OCI-LY7 (cell line): ENCODE measurements around the gene WEE2. TPM values are rescaled to one million over a fixed set of nuclear protein-coding genes. Genes with fewer than 3 reads are reported as not detected.

Experiments
- BruUV-seq: library from RNA; stranded (reverse); fragments of 400-500 nt; replicated peaks from 2 replicates; lab custom pipeline; 2021; lab: Mats Ljungman, UMichigan
- CTCF ChIA-PET: fragments of 300-600 bp; sonication (Branson Sonifier 250); formaldehyde crosslinking; loops from one replicate; lab custom pipeline; 2022; ENCODE audit warnings: antibody characterized with exemption; ENCODE audit not compliant: unreplicated experiment; lab: Charles Lee
- POLR2A ChIA-PET: fragments of 300-600 bp; sonication (Branson Sonifier 250); formaldehyde crosslinking; loops from one replicate; lab custom pipeline; 2022; ENCODE audit warnings: antibody characterized with exemption; lab: Charles Lee
- DNase-seq: peaks from one replicate; pipeline ENCODE4 v3.0.0-alpha.2; 2015; ENCODE audit warnings: low spot score
- H2AFZ ChIP-seq: fragments of 200-600 bp; sonication (generic), shearing (Covaris generic); 2 replicates; pipeline ENCODE4 v1.6.1; 2014; ENCODE audit warnings: mild to moderate bottlenecking, antibody characterized with exemption, low read length, moderate library complexity
- H3K27ac ChIP-seq: fragments of 200-600 bp; sonication (generic); 2 replicates; pipeline ENCODE4 v1.5.1; 2014; ENCODE audit warnings: mixed run types, low read depth, mild to moderate bottlenecking, moderate library complexity, low read length, inconsistent platforms; ENCODE audit not compliant: poor library complexity, severe bottlenecking
- H3K36me3 ChIP-seq: fragments of 200-600 bp; sonication (generic); 2 replicates; pipeline ENCODE4 v1.6.1; 2014; ENCODE audit warnings: mild to moderate bottlenecking, antibody characterized with exemption, low read length, moderate library complexity, mixed read lengths; ENCODE audit not compliant: insufficient read depth
- H3K4me1 ChIP-seq: fragments of 200-600 bp; sonication (generic); 2 replicates; pipeline ENCODE4 v1.5.1; 2014; ENCODE audit warnings: mild to moderate bottlenecking, low read length; ENCODE audit not compliant: insufficient read depth, poor library complexity, severe bottlenecking
- H3K4me2 ChIP-seq: fragments of 200-600 bp; sonication (generic); 2 replicates; pipeline ENCODE4 v1.6.1; 2014; ENCODE audit warnings: mild to moderate bottlenecking, low read length
- H3K4me3 ChIP-seq: fragments of 200-600 bp; sonication (generic); 2 replicates; pipeline ENCODE4 v1.5.1; 2014; ENCODE audit warnings: mild to moderate bottlenecking, low read depth, low read length; ENCODE audit not compliant: poor library complexity, severe bottlenecking
- H3K79me2 ChIP-seq: fragments of 200-600 bp; sonication (generic); 2 replicates; pipeline ENCODE4 v1.6.1; 2016; ENCODE audit warnings: low read depth, mild to moderate bottlenecking, low read length, moderate library complexity, mixed read lengths; ENCODE audit not compliant: insufficient read depth
- H3K9me2 ChIP-seq: fragments of 200-600 bp; sonication (generic); 2 replicates; pipeline ENCODE4 v1.6.1; 2016; ENCODE audit warnings: mild to moderate bottlenecking, low read length, mixed read lengths; ENCODE audit not compliant: insufficient read depth
- H3K9me3 ChIP-seq: fragments of 200-600 bp; sonication (generic); 2 replicates; pipeline ENCODE4 v1.6.1; 2014; ENCODE audit warnings: mild to moderate bottlenecking, mixed run types, low read length, mixed read lengths
- H4K20me1 ChIP-seq: fragments of 200-600 bp; sonication (generic); 2 replicates; pipeline ENCODE4 v1.6.1; 2014; ENCODE audit warnings: mild to moderate bottlenecking, antibody characterized with exemption, low read length, moderate library complexity, mixed read lengths; ENCODE audit not compliant: insufficient read depth
- CTCF ChIP-seq: fragments of 200-600 bp; sonication (generic); conservative IDR thresholded peaks from 2 replicates; pipeline ENCODE4 v1.5.1; 2014; ENCODE audit warnings: mild to moderate bottlenecking, antibody characterized with exemption, low read length, moderate library complexity, mixed read lengths
- EZH2phosphoT487 ChIP-seq: fragments of 200-600 bp; sonication (generic); IDR thresholded peaks from 2 replicates; pipeline ENCODE4 v1.6.1; 2018; ENCODE audit warnings: low read depth, borderline replicate concordance, mild to moderate bottlenecking, mixed run types, antibody characterized with exemption, low read length, moderate library complexity, mixed read lengths
- intact Hi-C: fragments of 100-400 bp; cut with micrococcal nuclease; formaldehyde crosslinking; loops from one replicate; pipeline ENCODE4 v1.10.0; 2022; ENCODE audit not compliant: unreplicated experiment
- total RNA-seq, 2 experiments: library from RNA; depleted of rRNA in 1 of 2; stranded (reverse); fragments of >200 nt in 1 of 2; shearing (Covaris generic) in 1 of 2; gene quantifications; 2 replicates each; pipeline ENCODE4 v1.2.3, GENCODE V29; 2014 to 2022

The WEE2 gene
- total RNA-seq, 2 experiments from 2014 or later = not detected

GRCh38 chr7:141696348-141696747 is 11.8 kb upstream of the WEE2 start:
- no TSS peak for BruUV-seq
- Histone ChIP-seq H3K9me3 (no peaks in the 10 kb centered on the region), H4K20me1 (no peaks in the 10 kb centered on the region; the same call in 1 of the 2 replicates), H3K9me2 (no peaks in the 10 kb centered on the region), H2AFZ (no peak overlapping the region), H3K4me3 (no peak overlapping the region), H3K79me2 (no peaks in the 10 kb centered on the region), H3K27ac (no peak overlapping the region), H3K4me2 (no peak overlapping the region), H3K4me1 (peaks cover 4% of the 10 kb centered on the region), H3K36me3 (no peaks in the 10 kb centered on the region)
- ChIA-PET CTCF (no interaction called here), POLR2A (interaction anchor here (0.5 to 1.4 kb wide), 4 partner anchors 9 to 1009 kb away, joined by 3 to 4 read pairs (median 4); no protein-coding TSS in a partner anchor)
- TF ChIP-seq CTCF (no peak), EZH2phosphoT487 (no peak)
- intact Hi-C loops = no loop called here
- no peak for DNase-seq

- BruUV-seq = no TSS peak
- Histone ChIP-seq H2AFZ (no peak overlapping the region), H3K9me2 (no peaks in the 10 kb centered on the region), H3K4me2 (no peak overlapping the region), H3K79me2 (no peaks in the 10 kb centered on the region), H3K27ac (no peak overlapping the region), H3K36me3 (no peaks in the 10 kb centered on the region), H4K20me1 (no peaks in the 10 kb centered on the region; the same call in 1 of the 2 replicates), H3K9me3 (no peaks in the 10 kb centered on the region), H3K4me3 (no peak overlapping the region), H3K4me1 (peaks cover 5% of the 10 kb centered on the region)
- intact Hi-C loops = no loop called here
- TF ChIP-seq CTCF (no peak), EZH2phosphoT487 (no peak)
- CTCF ChIA-PET = no interaction called here
- no peak for DNase-seq
- POLR2A ChIA-PET = interaction anchor here (0.6 kb wide), 1 partner anchor 11 kb away, joined by 4 read pairs; the partner anchor contains the start of gene WEE2
Observed at GRCh38 chr7:141697211-141697871, 10.8 kb upstream of the WEE2 start.
